WTC11 (cell line): ENCODE results near the gene SGSH.

Experiments used
- CTCF ChIP-seq: fragments of 200-600 bp; IDR thresholded peaks from 2 replicates; pipeline ENCODE4 v1.8.0; 2022; ENCODE audit warnings: antibody characterized with exemption
- E2F5 ChIP-seq: sonication (generic); formaldehyde crosslinking; IDR thresholded peaks from 2 replicates; pipeline ENCODE4 v1.8.1; 2022; ENCODE audit warnings: mild to moderate bottlenecking, moderate library complexity, missing genetic modification reagents
- EMX1 ChIP-seq: fragments of 250-450 bp; sonication (Bioruptor Pico); IDR thresholded peaks from 2 replicates; pipeline ENCODE4 v1.8.0; 2021; ENCODE audit warnings: mild to moderate bottlenecking
- ETV6 ChIP-seq: sonication (generic); formaldehyde crosslinking; IDR thresholded peaks from 2 replicates; pipeline ENCODE4 v1.8.1; 2022; ENCODE audit warnings: mild to moderate bottlenecking, missing genetic modification reagents
- IRF2 ChIP-seq: sonication (generic); formaldehyde crosslinking; IDR thresholded peaks from 2 replicates; pipeline ENCODE4 v1.8.0; 2022; ENCODE audit warnings: low read depth, missing genetic modification reagents, borderline replicate concordance
- NFE2L1 ChIP-seq: sonication (generic); formaldehyde crosslinking; IDR thresholded peaks from 2 replicates; pipeline ENCODE4 v1.8.1; 2023; ENCODE audit warnings: missing genetic modification reagents
- NFYB ChIP-seq: sonication (generic); formaldehyde crosslinking; conservative IDR thresholded peaks from 2 replicates; pipeline ENCODE4 v1.8.0; 2022; ENCODE audit warnings: low read depth, missing genetic modification reagents
- USF2 ChIP-seq: sonication (generic); formaldehyde crosslinking; IDR thresholded peaks from 2 replicates; pipeline ENCODE4 v1.8.1; 2023; ENCODE audit warnings: mild to moderate bottlenecking, missing genetic modification reagents, moderate library complexity
- ZNF138 ChIP-seq: sonication (generic); formaldehyde crosslinking; conservative IDR thresholded peaks from 2 replicates; pipeline ENCODE4 v1.8.1; 2022; ENCODE audit warnings: mild to moderate bottlenecking, moderate library complexity, missing genetic modification reagents
- ZNF416 ChIP-seq: fragments of 250-450 bp; sonication (Bioruptor Pico); IDR thresholded peaks from 2 replicates; pipeline ENCODE4 v1.9.0; 2021; ENCODE audit warnings: mild to moderate bottlenecking, inconsistent platforms
- TF ChIP-seq, protein P1 (sequence below): sonication (generic); formaldehyde crosslinking; conservative IDR thresholded peaks from 2 replicates; pipeline ENCODE4 v1.8.1; 2022; ENCODE audit warnings: mild to moderate bottlenecking, missing genetic modification reagents

DNA sequence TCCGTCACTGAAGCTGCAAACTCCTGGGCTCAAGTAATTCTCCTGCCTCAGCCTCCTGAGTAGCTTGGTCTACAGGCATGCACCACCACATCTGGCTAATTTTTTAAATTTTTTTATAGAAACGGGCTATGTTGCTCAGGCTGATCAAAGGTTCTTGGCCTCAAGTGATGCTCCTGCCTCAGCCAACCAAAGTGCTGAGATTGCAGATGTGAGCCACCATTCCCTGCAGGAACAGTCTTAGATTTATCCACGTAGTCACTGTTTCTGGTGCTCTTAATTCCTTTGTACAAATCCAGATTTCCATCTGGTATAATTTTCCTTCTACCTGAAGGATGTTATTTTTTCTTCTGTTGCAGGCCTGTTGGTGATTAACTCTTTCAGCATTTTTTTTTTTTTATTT, 13.1 kb upstream of the SGSH start:
- no peak for TF ChIP-seq ETV6
- no peak for TF ChIP-seq CTCF
- TF ChIP-seq IRF2 (CRISPR knock-in tag) = no peak
- TF ChIP-seq ZNF416 = no peak
- TF ChIP-seq E2F5 (CRISPR knock-in tag) = no peak
- no peak for TF ChIP-seq EMX1 (CRISPR knock-in tag)
- no peak for TF ChIP-seq ZNF138 (CRISPR knock-in tag)
- no peak for TF ChIP-seq NFE2L1 (CRISPR knock-in tag)
- TF ChIP-seq USF2 = no peak
- TF ChIP-seq, protein P1, sequence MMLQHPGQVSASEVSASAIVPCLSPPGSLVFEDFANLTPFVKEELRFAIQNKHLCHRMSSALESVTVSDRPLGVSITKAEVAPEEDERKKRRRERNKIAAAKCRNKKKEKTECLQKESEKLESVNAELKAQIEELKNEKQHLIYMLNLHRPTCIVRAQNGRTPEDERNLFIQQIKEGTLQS (CRISPR knock-in tag) = no peak
- TF ChIP-seq NFYB (CRISPR knock-in tag) = no peak
